Activated B cell treated with CpG ODN at 0.5 μM for 24 hours (primary cell): ENCODE results near the gene INO80. TPM values are rescaled to one million over a fixed set of nuclear protein-coding genes. Genes with fewer than 3 reads are reported as not detected.

Source experiments
- ATAC-seq: fragments of 200-7000 bp; cut with Tn5 transposase; one replicate; pipeline ENCODE4 v1.10.0; 2021; ENCODE audit warnings: low read depth, mild to moderate bottlenecking, moderate library complexity
- CTCF ChIA-PET: fragments of 350-600 bp; sonication (Branson Sonifier 250); formaldehyde crosslinking; loops from one replicate; lab custom pipeline; 2021; ENCODE audit warnings: antibody characterized with exemption; lab: Charles Lee
- POLR2A ChIA-PET: fragments of 350-600 bp; sonication (Branson Sonifier 250); formaldehyde crosslinking; loops from one replicate; lab custom pipeline; 2021; ENCODE audit warnings: antibody characterized with exemption; lab: Charles Lee
- DNase-seq: peaks from one replicate; pipeline ENCODE4 v3.0.0; 2022
- H3K27ac Mint-ChIP-seq: one replicate; pipeline ENCODE4 v1.8.0; 2020; ENCODE audit warnings: mixed read lengths
- H3K27me3 Mint-ChIP-seq: one replicate; pipeline ENCODE4 v1.8.0; 2021; ENCODE audit warnings: mixed read lengths
- H3K36me3 Mint-ChIP-seq: one replicate; pipeline ENCODE4 v1.8.0; 2021; ENCODE audit warnings: low read depth, mixed read lengths
- H3K4me1 Mint-ChIP-seq: one replicate; pipeline ENCODE4 v1.8.0; 2021; ENCODE audit warnings: mixed read lengths
- H3K4me3 Mint-ChIP-seq: one replicate; pipeline ENCODE4 v1.8.0; 2020; ENCODE audit warnings: mild to moderate bottlenecking, mixed read lengths
- H3K9me3 Mint-ChIP-seq: one replicate; pipeline ENCODE4 v1.8.0; 2020; ENCODE audit warnings: mixed read lengths
- CTCF ChIP-seq: fragments of 200-600 bp; IDR thresholded peaks from one replicate; pipeline ENCODE4 v1.8.0; 2022; ENCODE audit warnings: antibody characterized with exemption, mild to moderate bottlenecking
- intact Hi-C: fragments of 100-400 bp; cut with micrococcal nuclease; formaldehyde crosslinking; loops from one replicate; pipeline ENCODE4 v1.15.1; 2024
- total RNA-seq: library from RNA; stranded (reverse); gene quantifications from 2 replicates; pipeline ENCODE4 v1.2.3, GENCODE V29; 2022

Gene INO80
- total RNA-seq, 1 donor from 2014 or later, result 38.8 TPM

DNA sequence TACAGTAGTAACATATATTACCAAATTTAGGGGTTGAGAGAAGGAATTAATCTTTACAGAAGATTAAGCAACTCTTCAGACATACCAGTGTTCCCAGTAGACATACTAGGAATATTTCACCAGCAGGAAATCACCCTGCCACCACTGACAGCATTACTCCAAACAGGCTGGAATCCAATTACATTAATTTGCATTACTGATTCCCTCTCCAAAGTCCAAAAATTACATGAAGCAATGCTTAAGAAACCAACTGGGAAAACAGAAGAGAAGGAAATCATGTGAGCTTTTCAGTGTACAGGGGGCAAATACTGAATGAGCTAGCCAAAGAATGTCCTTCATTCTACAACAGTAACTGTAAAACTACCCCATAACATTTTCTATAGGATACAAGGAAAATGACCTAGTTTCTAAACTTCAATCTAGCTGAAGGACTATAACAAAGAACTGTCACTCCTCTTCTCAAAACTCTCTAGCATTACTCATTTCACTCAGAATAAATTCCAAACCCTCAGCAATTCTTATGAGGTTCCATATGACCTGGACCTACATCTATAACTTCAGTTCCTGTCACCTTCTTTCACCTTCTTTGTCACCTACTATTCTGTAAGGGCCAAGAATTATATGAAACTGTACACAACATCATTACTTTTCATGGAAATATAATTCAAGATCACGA is 72.7 kb downstream of the INO80 start:
- Mint-ChIP-seq H3K4me3 (no peak overlapping the region), H3K27ac (no peak overlapping the region), H3K36me3 (peaks cover 85% of the 10 kb centered on the region), H3K4me1 (peaks cover under 1% of the 10 kb centered on the region), H3K27me3 (no peaks in the 10 kb centered on the region), H3K9me3 (no peaks in the 10 kb centered on the region)
- intact Hi-C loops, result no loop called here
- ATAC-seq (no peak), DNase-seq (no peak)
- ChIA-PET POLR2A (no interaction called here), CTCF (no interaction called here)
- no peak for TF ChIP-seq CTCF

- no peaks in the 10 kb centered on the region for H3K27me3 Mint-ChIP-seq
- no peak for TF ChIP-seq CTCF
- H3K9me3 Mint-ChIP-seq, result no peaks in the 10 kb centered on the region
- no peaks in the 10 kb centered on the region for H3K4me1 Mint-ChIP-seq
- H3K27ac Mint-ChIP-seq, result no peak overlapping the region
- no peak overlapping the region for H3K4me3 Mint-ChIP-seq
- peaks cover 84% of the 10 kb centered on the region for H3K36me3 Mint-ChIP-seq
- intact Hi-C loops, result no loop called here
- no peak for DNase-seq
- no peak for ATAC-seq
- POLR2A ChIA-PET, result no interaction called here
- CTCF ChIA-PET, result interaction anchor here (1.7 kb wide), 1 partner anchor 135 kb away, joined by 3 read pairs; no protein-coding TSS in a partner anchor
Measured at GRCh38 chr15:41042851-41043250, 73.2 kb downstream of the INO80 start.

DNA sequence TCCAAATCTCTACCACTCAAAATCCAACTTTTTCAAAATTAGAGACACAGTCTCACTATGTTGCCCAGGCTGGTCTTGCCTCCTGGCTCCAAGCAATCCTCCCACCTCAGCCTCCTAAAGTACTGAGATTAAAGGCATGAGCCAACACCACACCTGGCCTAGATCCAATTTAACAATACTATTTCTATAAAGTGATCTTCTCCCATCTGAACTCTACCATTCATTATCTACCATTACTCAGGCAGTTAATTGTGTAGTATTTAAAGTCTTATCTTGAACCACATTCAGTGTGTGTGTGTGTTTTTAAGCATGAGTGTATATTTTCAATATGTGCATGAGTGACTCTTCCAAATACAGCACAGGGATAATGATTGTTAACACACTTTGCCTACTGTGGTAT is 77.0 kb downstream of the INO80 start:
- TF ChIP-seq CTCF, result no peak
- ChIA-PET CTCF (no interaction called here), POLR2A (no interaction called here)
- Mint-ChIP-seq H3K27me3 (no peaks in the 10 kb centered on the region), H3K27ac (no peak overlapping the region), H3K9me3 (no peaks in the 10 kb centered on the region), H3K4me3 (no peak overlapping the region), H3K36me3 (peaks cover 66% of the 10 kb centered on the region), H3K4me1 (no peaks in the 10 kb centered on the region)
- DNase-seq (no peak), ATAC-seq (no peak)
- intact Hi-C loops, result no loop called here

- no peak for TF ChIP-seq CTCF
- ATAC-seq (no peak), DNase-seq (no peak)
- ChIA-PET POLR2A (no interaction called here), CTCF (interaction anchor here (1.2 kb wide), 1 partner anchor 129 kb away, joined by 3 read pairs; no protein-coding TSS in a partner anchor)
- Mint-ChIP-seq H3K27ac (no peak overlapping the region), H3K9me3 (no peaks in the 10 kb centered on the region), H3K4me3 (no peak overlapping the region), H3K27me3 (no peaks in the 10 kb centered on the region), H3K4me1 (no peaks in the 10 kb centered on the region), H3K36me3 (peaks cover 55% of the 10 kb centered on the region)
- intact Hi-C loops, result no loop called here
Measured at GRCh38 chr15:41032079-41032328, 84.1 kb downstream of the INO80 start.

- ATAC-seq (no peak), DNase-seq (no peak)
- H3K4me3 Mint-ChIP-seq, result no peak overlapping the region
- intact Hi-C loops, result no loop called here
- peaks cover 61% of the 10 kb centered on the region for H3K36me3 Mint-ChIP-seq
- ChIA-PET POLR2A (no interaction called here), CTCF (interaction anchor here (1.2 kb wide), 1 partner anchor 128 kb away, joined by 3 read pairs; no protein-coding TSS in a partner anchor)
- TF ChIP-seq CTCF, result no peak
- no peaks in the 10 kb centered on the region for H3K4me1 Mint-ChIP-seq
- H3K9me3 Mint-ChIP-seq, result no peaks in the 10 kb centered on the region
- H3K27me3 Mint-ChIP-seq, result no peaks in the 10 kb centered on the region
- H3K27ac Mint-ChIP-seq, result no peak overlapping the region
Measured at GRCh38 chr15:41031232-41032078, 84.6 kb downstream of the INO80 start.
